Endodermal cell (in vitro differentiated cells): ENCODE measurements around the gene SSC5D. TPM values are rescaled to one million over a fixed set of nuclear protein-coding genes. Genes with fewer than 3 reads are reported as not detected.
A peak's percentile ranks its signal among the peaks of the same experiment; 100 is the strongest.

Experiments
- DNase-seq: peaks from one replicate; pipeline ENCODE4 v3.0.0-alpha.2; 2017
- H3K27ac ChIP-seq: 2 replicates; pipeline ENCODE4 v1.5.1; 2013; ENCODE audit warnings: mild to moderate bottlenecking, low read depth, low read length, moderate library complexity
- H3K27me3 ChIP-seq: 2 replicates; pipeline ENCODE4 v1.6.1; 2013; ENCODE audit warnings: mild to moderate bottlenecking, low read length, moderate library complexity; ENCODE audit not compliant: insufficient read depth, control insufficient read depth, poor library complexity, severe bottlenecking
- H3K36me3 ChIP-seq: 2 replicates; pipeline ENCODE4 v1.7.0; 2013; ENCODE audit warnings: mild to moderate bottlenecking, low read length, moderate library complexity; ENCODE audit not compliant: control insufficient read depth, insufficient read depth
- H3K4me1 ChIP-seq: one replicate; pipeline ENCODE4 v1.7.0; 2013; ENCODE audit warnings: low read length; ENCODE audit not compliant: control insufficient read depth, insufficient read depth
- H3K4me3 ChIP-seq: 2 replicates; pipeline ENCODE4 v1.5.1; 2013; ENCODE audit warnings: mild to moderate bottlenecking, low read length, moderate library complexity
- H3K9ac ChIP-seq: 2 replicates; pipeline ENCODE4 v1.6.1; 2013; ENCODE audit warnings: mild to moderate bottlenecking, low read length, moderate library complexity; ENCODE audit not compliant: poor library complexity, severe bottlenecking; ENCODE audit errors: extremely low read depth
- H3K9me3 ChIP-seq: 2 replicates; pipeline ENCODE4 v1.6.1; 2013; ENCODE audit warnings: mild to moderate bottlenecking, low read length, moderate library complexity; ENCODE audit not compliant: control insufficient read depth
- H3K27ac Mint-ChIP-seq: 2 replicates; pipeline ENCODE4 v1.8.0; 2020; ENCODE audit warnings: mixed read lengths
- H3K27me3 Mint-ChIP-seq: 2 replicates; pipeline ENCODE4 v1.8.0; 2021; ENCODE audit warnings: mild to moderate bottlenecking, mixed read lengths; ENCODE audit not compliant: insufficient read depth
- H3K36me3 Mint-ChIP-seq: 2 replicates; pipeline ENCODE4 v1.8.0; 2020; ENCODE audit warnings: low read depth, mixed read lengths
- H3K4me1 Mint-ChIP-seq: 2 replicates; pipeline ENCODE4 v1.8.0; 2020; ENCODE audit warnings: mixed read lengths
- H3K4me3 Mint-ChIP-seq: 2 replicates; pipeline ENCODE4 v1.8.0; 2020; ENCODE audit warnings: mild to moderate bottlenecking, moderate library complexity, mixed read lengths
- H3K9me3 Mint-ChIP-seq: 2 replicates; pipeline ENCODE4 v1.8.0; 2020; ENCODE audit warnings: mild to moderate bottlenecking, mixed read lengths
- CTCF ChIP-seq: fragments of 200-600 bp; sonication (generic); conservative IDR thresholded peaks from 2 replicates; pipeline ENCODE4 v1.5.0; 2021; ENCODE audit warnings: antibody characterized with exemption, mild to moderate bottlenecking
- WGBS, 2 experiments: methylation state at CpG; one replicate each; pipeline versions ENCODE4 v1.1.5 to v1.1.7; 2013; ENCODE audit warnings: missing lambda C conversion rate in 2 of 2, mixed read lengths in 1 of 2; ENCODE audit not compliant: insufficient coverage in 1 of 2, insufficient read length in 1 of 2; 5-methylcytosine and 5-hydroxymethylcytosine counted together
- total RNA-seq, 2 donors: library from RNA; stranded (reverse); fragmentation: NEBNext Ultra II Directional in 1 of 2; extraction: Animal tissue kit (Norgen Biotek cat#: 25700) in 1 of 2; gene quantifications; 2 replicates in 1 of 2; 3 replicates in 1 of 2; pipeline ENCODE4 v1.2.1, GENCODE V29; 2021

The SSC5D gene
- total RNA-seq, 2 donors from 2014 or later = 1.4 to 2.4 TPM

GRCh38 chr19:55478364-55478763 is 9.9 kb upstream of the SSC5D start:
- H3K36me3 ChIP-seq = peaks cover 5% of the 10 kb centered on the region
- Mint-ChIP-seq H3K36me3 (peaks cover 7% of the 10 kb centered on the region), H3K27ac (peak overlapping the region; percentile 8), H3K9me3 (no peaks in the 10 kb centered on the region), H3K27me3 (no peaks in the 10 kb centered on the region), H3K4me1 (peaks cover 14% of the 10 kb centered on the region), H3K4me3 (peak overlapping the region; percentile 76)
- no peak for TF ChIP-seq CTCF
- no peaks in the 10 kb centered on the region for H3K4me1 ChIP-seq
- H3K4me3 ChIP-seq = no peak overlapping the region
- no peak for DNase-seq
- no peak overlapping the region for H3K27ac ChIP-seq
- H3K9me3 ChIP-seq = no peaks in the 10 kb centered on the region
- WGBS, 2 experiments = 93 to 94% methylated on average over 12 of the region's 12 CpGs
- H3K9ac ChIP-seq = no peak overlapping the region
- no peaks in the 10 kb centered on the region for H3K27me3 ChIP-seq

DNA sequence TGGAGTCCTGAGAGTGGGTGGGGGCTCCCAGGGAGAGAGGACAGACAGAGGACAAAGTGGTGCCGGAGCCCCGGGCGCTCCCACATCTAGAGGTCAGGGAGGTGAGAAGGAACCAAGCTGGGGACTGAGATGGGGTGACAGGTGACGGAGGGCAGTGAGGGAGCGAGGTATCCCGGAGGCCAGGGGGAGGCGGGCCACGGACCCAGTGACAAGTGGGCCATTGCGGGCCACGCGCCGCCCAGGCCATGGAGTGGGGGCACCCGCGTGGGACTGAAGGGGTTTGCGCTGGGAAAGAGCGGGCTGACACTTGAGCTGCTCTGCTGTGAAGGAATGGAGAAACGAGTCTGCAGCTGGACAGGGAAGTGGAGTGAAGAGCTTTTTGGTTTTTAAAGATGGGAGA is 9.2 kb upstream of the SSC5D start:
- Histone ChIP-seq H3K9ac (no peak overlapping the region), H3K36me3 (peaks cover 5% of the 10 kb centered on the region), H3K27me3 (no peaks in the 10 kb centered on the region), H3K27ac (no peak overlapping the region), H3K9me3 (no peaks in the 10 kb centered on the region), H3K4me3 (no peak overlapping the region), H3K4me1 (no peaks in the 10 kb centered on the region)
- H3K36me3 Mint-ChIP-seq = peaks cover 7% of the 10 kb centered on the region
- no peaks in the 10 kb centered on the region for H3K9me3 Mint-ChIP-seq
- no peak overlapping the region for H3K4me3 Mint-ChIP-seq
- H3K27me3 Mint-ChIP-seq = no peaks in the 10 kb centered on the region
- no peak for TF ChIP-seq CTCF
- WGBS, 2 experiments = 92 to 94% methylated on average over 16 to 17 of the region's 17 CpGs
- DNase-seq = no peak
- H3K4me1 Mint-ChIP-seq = peaks cover 9% of the 10 kb centered on the region
- no peak overlapping the region for H3K27ac Mint-ChIP-seq

DNA sequence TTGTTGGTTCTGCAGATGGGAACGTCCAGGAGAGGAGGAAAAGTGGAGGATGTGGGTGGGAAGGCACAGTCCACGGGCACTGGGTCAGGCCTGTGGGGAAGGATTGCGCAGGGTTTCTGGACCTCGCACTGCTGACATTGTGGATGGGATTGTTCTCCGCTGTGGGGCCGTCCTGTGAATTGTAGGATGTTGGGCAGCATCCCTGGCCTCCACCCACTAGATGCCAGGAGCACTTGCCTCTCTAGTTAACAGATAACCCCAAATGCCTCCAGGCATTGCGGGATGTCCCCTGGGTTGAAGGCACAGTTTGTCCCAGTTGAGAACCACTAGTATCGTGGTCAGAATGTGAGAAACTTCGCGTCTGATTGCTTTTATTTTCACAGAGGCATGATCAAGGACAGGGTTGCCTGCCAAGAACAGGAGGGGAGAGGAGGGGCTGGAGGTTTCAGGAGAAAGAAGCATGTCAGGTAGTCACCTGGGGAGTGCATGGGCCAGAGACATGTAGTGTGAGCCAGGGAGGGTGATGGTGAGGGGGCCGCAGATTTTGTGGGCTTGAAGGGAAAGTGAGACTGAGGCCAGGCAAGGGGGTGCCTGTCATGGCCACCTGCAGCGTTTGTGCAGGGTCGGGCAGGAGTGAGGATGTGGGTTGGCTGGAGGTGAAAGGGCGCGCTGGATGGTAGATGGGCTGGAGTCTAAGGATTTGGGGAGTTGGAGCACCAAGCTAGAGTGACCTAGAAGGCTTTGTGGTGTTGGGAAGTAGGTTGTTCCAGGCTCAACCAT is 8.6 kb upstream of the SSC5D start:
- no peak for DNase-seq
- Histone ChIP-seq H3K36me3 (peaks cover 5% of the 10 kb centered on the region), H3K9me3 (no peaks in the 10 kb centered on the region), H3K4me3 (no peak overlapping the region), H3K4me1 (no peaks in the 10 kb centered on the region), H3K27me3 (no peaks in the 10 kb centered on the region), H3K27ac (no peak overlapping the region), H3K9ac (no peak overlapping the region)
- Mint-ChIP-seq H3K27ac (no peak overlapping the region), H3K4me1 (peaks cover 9% of the 10 kb centered on the region), H3K4me3 (no peak overlapping the region), H3K27me3 (no peaks in the 10 kb centered on the region), H3K9me3 (no peaks in the 10 kb centered on the region), H3K36me3 (peaks cover 7% of the 10 kb centered on the region)
- TF ChIP-seq CTCF = no peak
- WGBS, 2 experiments = 86 to 87% methylated on average over 7 to 15 of the region's 15 CpGs
